IMR-90 (cell line): ENCODE data around the gene CDKN2B-AS1. TPM values are rescaled to one million over a fixed set of nuclear protein-coding genes. Genes with fewer than 3 reads are reported as not detected.

ENCODE experiments used
- ATAC-seq: fragments of 200-7000 bp; cut with Tn5 transposase; 2 replicates; pipeline ENCODE4 v1.9.1; 2020; ENCODE audit warnings: low read depth, mild to moderate bottlenecking, moderate library complexity
- BruUV-seq: library from RNA; stranded (reverse); fragments of 400-500 nt; replicated peaks from 2 replicates; lab custom pipeline; 2021; lab: Mats Ljungman, UMichigan
- CTCF ChIA-PET: fragments of 300-600 bp; formaldehyde crosslinking; extraction: SDS; loops from one replicate; lab custom pipeline; 2021; ENCODE audit warnings: antibody characterized with exemption; lab: Yijun Ruan, JAX
- POLR2A ChIA-PET: fragments of 300-600 bp; sonication (Branson Sonifier 250); formaldehyde crosslinking; loops from one replicate; lab custom pipeline; 2022; ENCODE audit warnings: antibody characterized with exemption; ENCODE audit not compliant: unreplicated experiment; lab: Charles Lee
- DNase-seq: peaks from one replicate; pipeline ENCODE4 v3.0.0; 2013
- H2AFZ ChIP-seq: replicated peaks from 2 replicates; pipeline ENCODE3; 2013; ENCODE audit warnings: low read length, mild to moderate bottlenecking; ENCODE audit not compliant: poor library complexity
- H2AK5ac ChIP-seq: 2 replicates; pipeline ENCODE4 v1.6.1; 2013; ENCODE audit warnings: low read depth, low read length, inconsistent platforms
- H2AK9ac ChIP-seq: replicated peaks from 2 replicates; pipeline ENCODE3; 2013; ENCODE audit warnings: mild to moderate bottlenecking, low read depth, low read length, moderate library complexity; ENCODE audit not compliant: poor library complexity
- H2BK120ac ChIP-seq: 2 replicates; pipeline ENCODE4 v1.6.1; 2013; ENCODE audit warnings: low read depth, low read length, inconsistent platforms
- H2BK15ac ChIP-seq: 3 replicates; pipeline ENCODE4 v1.6.1; 2013; ENCODE audit warnings: low read depth, low read length, inconsistent platforms
- H2BK20ac ChIP-seq: 2 replicates; pipeline ENCODE4 v1.6.1; 2013; ENCODE audit warnings: low read depth, mild to moderate bottlenecking, inconsistent platforms, low read length, moderate library complexity
- H2BK5ac ChIP-seq: 2 replicates; pipeline ENCODE4 v1.6.1; 2013; ENCODE audit warnings: mild to moderate bottlenecking, low read depth, low read length, inconsistent platforms; ENCODE audit not compliant: poor library complexity, severe bottlenecking
- H3K14ac ChIP-seq: replicated peaks from 2 replicates; pipeline ENCODE4 v1.6.1; 2013; ENCODE audit warnings: low read depth, low read length, inconsistent platforms
- H3K18ac ChIP-seq: 2 replicates; pipeline ENCODE4 v1.6.1; 2013; ENCODE audit warnings: low read depth, low read length, control low read depth
- H3K23ac ChIP-seq: 2 replicates; pipeline ENCODE4 v1.6.1; 2013; ENCODE audit warnings: low read depth, low read length, inconsistent platforms
- H3K27ac ChIP-seq: 2 replicates; pipeline ENCODE4 v1.5.1; 2013; ENCODE audit warnings: mild to moderate bottlenecking, control low read depth, low read length; ENCODE audit not compliant: insufficient read depth
- H3K27me3 ChIP-seq: 2 replicates; pipeline ENCODE4 v1.6.1; 2013; ENCODE audit warnings: low read length; ENCODE audit not compliant: control insufficient read depth, insufficient read depth
- H3K36me3 ChIP-seq: 2 replicates; pipeline ENCODE4 v1.6.1; 2013; ENCODE audit warnings: low read length, mixed read lengths; ENCODE audit not compliant: control insufficient read depth, insufficient read depth
- H3K4ac ChIP-seq: 2 replicates; pipeline ENCODE4 v1.6.1; 2013; ENCODE audit warnings: low read depth, low read length, inconsistent platforms
- H3K4me1 ChIP-seq: 2 replicates; pipeline ENCODE4 v1.6.1; 2013; ENCODE audit warnings: low read length, mixed read lengths; ENCODE audit not compliant: control insufficient read depth, insufficient read depth
- H3K4me2 ChIP-seq: 2 replicates; pipeline ENCODE4 v1.6.1; 2013; ENCODE audit warnings: low read depth, mild to moderate bottlenecking, control low read depth, low read length, moderate library complexity
- H3K4me3 ChIP-seq: 2 replicates; pipeline ENCODE4 v1.5.1; 2013; ENCODE audit warnings: low read depth, mild to moderate bottlenecking, control low read depth, low read length, moderate library complexity; ENCODE audit not compliant: insufficient read depth
- H3K56ac ChIP-seq: 2 replicates; pipeline ENCODE4 v1.6.1; 2013; ENCODE audit warnings: low read length, inconsistent platforms; ENCODE audit not compliant: insufficient read depth; ENCODE audit errors: extremely low read depth
- H3K79me1 ChIP-seq, 2 experiments: 2 replicates each; pipeline ENCODE4 v1.6.1; 2013; ENCODE audit warnings: low read length in 2 of 2, inconsistent platforms in 1 of 2, low read depth in 1 of 2
- H3K9ac ChIP-seq: 2 replicates; pipeline ENCODE4 v1.6.1; 2013; ENCODE audit warnings: low read depth, low read length, control low read depth
- H3K9me1 ChIP-seq: 2 replicates; pipeline ENCODE4 v1.6.1; 2013; ENCODE audit warnings: low read length, inconsistent platforms; ENCODE audit not compliant: insufficient read depth
- H3K9me3 ChIP-seq: 2 replicates; pipeline ENCODE4 v1.6.1; 2013; ENCODE audit warnings: low read length; ENCODE audit not compliant: control insufficient read depth, insufficient read depth
- H4K20me1 ChIP-seq: 2 replicates; pipeline ENCODE4 v1.6.1; 2013; ENCODE audit warnings: low read length, inconsistent platforms; ENCODE audit not compliant: insufficient read depth
- H4K5ac ChIP-seq: 2 replicates; pipeline ENCODE4 v1.6.1; 2013; ENCODE audit warnings: mild to moderate bottlenecking, low read depth, low read length, control low read depth
- H4K8ac ChIP-seq, 2 experiments: 2 replicates each; pipeline ENCODE4 v1.6.1; 2013; ENCODE audit warnings: low read depth in 2 of 2, low read length in 2 of 2, control low read depth in 1 of 2, inconsistent platforms in 1 of 2
- H4K91ac ChIP-seq: 2 replicates; pipeline ENCODE4 v1.6.1; 2013; ENCODE audit warnings: low read depth, low read length, inconsistent platforms; ENCODE audit not compliant: insufficient read depth
- CEBPB ChIP-seq: IDR thresholded peaks from 2 replicates; pipeline ENCODE4 v1.6.1; 2012; ENCODE audit warnings: low read depth, low read length, improper control_type of control experiment
- ELK1 ChIP-seq: fragments of 150-350 bp; IDR thresholded peaks from 2 replicates; pipeline ENCODE4 v1.6.1; 2016; ENCODE audit warnings: low read depth, mild to moderate bottlenecking, low read length, moderate library complexity, borderline replicate concordance
- FOS ChIP-seq: fragments of 150-350 bp; IDR thresholded peaks from 2 replicates; pipeline ENCODE4 v1.6.1; 2016; ENCODE audit warnings: low read depth, low read length
- MAFK ChIP-seq: IDR thresholded peaks from 2 replicates; pipeline ENCODE4 v1.6.1; 2012; ENCODE audit warnings: low read depth, low read length, improper control_type of control experiment
- MAZ ChIP-seq: IDR thresholded peaks from 2 replicates; pipeline ENCODE4 v1.6.1; 2012; ENCODE audit warnings: low read depth, mild to moderate bottlenecking, low read length, improper control_type of control experiment, moderate library complexity, borderline replicate concordance
- WGBS, 2 experiments: methylation state at CpG; one replicate each; pipeline versions ENCODE4 v1.1.5 to v1.1.7; 2013; ENCODE audit warnings: missing lambda C conversion rate in 2 of 2; ENCODE audit not compliant: insufficient read length in 1 of 2; ENCODE audit errors: extremely low coverage in 2 of 2; 5-methylcytosine and 5-hydroxymethylcytosine counted together
- dilution Hi-C: fragments of 300-500 bp; cut with HindIII; formaldehyde crosslinking; loops from one replicate; pipeline ENCODE4 v1.14.3; 2018; ENCODE audit warnings: low sequenced_read_pairs; ENCODE audit not compliant: unreplicated experiment
- in situ Hi-C: fragments of 300-500 bp; cut with MboI; formaldehyde crosslinking; loops from 3 replicates; pipeline ENCODE4 v1.14.3; 2019; ENCODE audit warnings: low sequenced_read_pairs, inconsistent platforms, mixed read lengths
- intact Hi-C: fragments of 100-400 bp; cut with micrococcal nuclease; formaldehyde crosslinking; loops from 2 replicates; pipeline ENCODE4 v1.10.0; 2022
- polyA plus RNA-seq, 3 experiments: library from polyadenylated mRNA; depleted of rRNA; stranded (reverse); fragments of >200 nt; gene quantifications; 2 replicates each; pipeline ENCODE4 v1.2.3, GENCODE V29; 2012; ENCODE audit warnings: low replicate concordance in 1 of 3
- total RNA-seq: library from RNA; depleted of rRNA; stranded (reverse); fragments of >200 nt; gene quantifications from 2 replicates; pipeline ENCODE4 v1.2.3, GENCODE V29; 2012

Gene CDKN2B-AS1
- total and polyA plus RNA-seq, 2 of the 4 experiments (the other 2 are of a cell fraction) = 1.0 to 1.1 TPM

GRCh38 chr9:22088717-22089061, 94.1 kb downstream of the CDKN2B-AS1 start (continued):
- TF ChIP-seq MAZ = no peak
- TF ChIP-seq MAFK = no peak

GRCh38 chr9:22097707-22098106, 103.1 kb downstream of the CDKN2B-AS1 start:
- H2BK5ac ChIP-seq = peak overlapping the region; percentile 31
- H3K9me1 ChIP-seq = no peaks in the 10 kb centered on the region
- H2BK15ac ChIP-seq = no peak overlapping the region
- H3K14ac ChIP-seq = 0 out of 2 replicates have a peak overlapping the region, but pooled peaks have one; percentile 11
- no peak overlapping the region for H2AFZ ChIP-seq
- no peak overlapping the region for H3K27ac ChIP-seq
- intact Hi-C loops = no loop called here
- peak overlapping the region; percentile 50; the same call in 1 of the 2 replicates for H3K18ac ChIP-seq
- peak overlapping the region; percentile 46; the same call in 1 of the 2 replicates for H2AK5ac ChIP-seq
- H2BK120ac ChIP-seq = no peak overlapping the region
- TF ChIP-seq MAFK (0 out of 2 replicates have a peak, but pooled peaks have one; percentile 6), ELK1 (no peak), CEBPB (peak; percentile 93), FOS (peak; percentile 43; the same call in 1 of the 2 replicates)
- CTCF ChIA-PET = no interaction called here
- H3K79me1 ChIP-seq = no peaks in the 10 kb centered on the region
- no CpG with 5 or more reads among the region's 1 CpG for WGBS, 2 experiments
- DNase-seq = peak; percentile 88
- no TSS peak for BruUV-seq
- peak overlapping the region; percentile 39; the same call in 1 of the 2 replicates for H3K4me2 ChIP-seq
- no peak overlapping the region; a peak in 1 of 4 replicates for H4K8ac ChIP-seq
- H3K56ac ChIP-seq = no peak overlapping the region
- dilution Hi-C loops = no loop called here
- no peak overlapping the region for H3K4me3 ChIP-seq
- in situ Hi-C loops = no loop called here
- no peaks in the 10 kb centered on the region for H3K9me3 ChIP-seq
- H2AK9ac ChIP-seq = no peak overlapping the region
- no peaks in the 10 kb centered on the region for H4K20me1 ChIP-seq
- H4K91ac ChIP-seq = no peak overlapping the region; the same call in 1 of the 2 replicates
- 0 out of 2 replicates have a peak overlapping the region, but pooled peaks have one; percentile 23 for H2BK20ac ChIP-seq
- no peak overlapping the region for H3K23ac ChIP-seq
- peak; percentile 78 for ATAC-seq
- H4K5ac ChIP-seq = no peak overlapping the region
- H3K27me3 ChIP-seq = no peaks in the 10 kb centered on the region
- POLR2A ChIA-PET = no interaction called here
- no peak overlapping the region; the same call in 1 of the 2 replicates for H3K4ac ChIP-seq
- no peak overlapping the region for H3K9ac ChIP-seq
- no peaks in the 10 kb centered on the region for H3K36me3 ChIP-seq
- H3K4me1 ChIP-seq = peaks cover 7% of the 10 kb centered on the region; the same call in 1 of the 2 replicates
